MM.1S (cell line): ENCODE measurements around the gene GNG10.

Experiments used
- DNase-seq: peaks from one replicate; pipeline ENCODE4 v3.0.0-alpha.2; 2015
- H2AFZ ChIP-seq: fragments of 300-600 bp; sonication (generic); 2 replicates; pipeline ENCODE4 v1.6.0; 2016; ENCODE audit warnings: antibody characterized with exemption, low read length
- H3F3A ChIP-seq: fragments of 300-600 bp; sonication (generic); 2 replicates; pipeline ENCODE4 v1.6.1; 2016; ENCODE audit warnings: mild to moderate bottlenecking, antibody characterized with exemption, low read length, moderate library complexity, mixed read lengths; ENCODE audit not compliant: insufficient read depth
- H3K27ac ChIP-seq: fragments of 300-600 bp; sonication (generic); 2 replicates; pipeline ENCODE4 v1.5.1; 2016; ENCODE audit warnings: mild to moderate bottlenecking, low read length
- H3K27me3 ChIP-seq: fragments of 300-600 bp; sonication (generic); replicated peaks from 2 replicates; pipeline ENCODE4 v1.6.0; 2016; ENCODE audit warnings: low read length; ENCODE audit not compliant: insufficient read depth
- H3K36me3 ChIP-seq: fragments of 300-600 bp; sonication (generic); replicated peaks from 2 replicates; pipeline ENCODE4 v1.6.1; 2016; ENCODE audit warnings: mild to moderate bottlenecking, low read length, mixed read lengths; ENCODE audit not compliant: insufficient read depth
- H3K4me1 ChIP-seq: fragments of 300-600 bp; sonication (generic); 2 replicates; pipeline ENCODE4 v1.6.1; 2016; ENCODE audit warnings: low read length, mixed read lengths
- H3K4me2 ChIP-seq: fragments of 300-600 bp; sonication (generic); 2 replicates; pipeline ENCODE4 v1.6.0; 2016; ENCODE audit warnings: low read depth, low read length
- H3K4me3 ChIP-seq: fragments of 300-600 bp; sonication (generic); 2 replicates; pipeline ENCODE4 v1.5.1; 2016; ENCODE audit warnings: low read length, mixed read lengths
- H3K79me2 ChIP-seq: fragments of 300-600 bp; sonication (generic); 2 replicates; pipeline ENCODE4 v1.6.1; 2016; ENCODE audit warnings: mixed run types, low read length, mixed read lengths
- H3K9ac ChIP-seq: fragments of 300-600 bp; sonication (generic); 2 replicates; pipeline ENCODE4 v1.6.1; 2016; ENCODE audit warnings: low read length, mixed read lengths
- H3K9me2 ChIP-seq: fragments of 300-600 bp; sonication (generic); replicated peaks from 2 replicates; pipeline ENCODE4 v1.6.1; 2016; ENCODE audit warnings: mild to moderate bottlenecking, low read length, mixed read lengths; ENCODE audit not compliant: insufficient read depth
- H3K9me3 ChIP-seq: fragments of 300-600 bp; sonication (generic); replicated peaks from 2 replicates; pipeline ENCODE4 v1.6.1; 2016; ENCODE audit warnings: mild to moderate bottlenecking, low read length, mixed read lengths; ENCODE audit not compliant: insufficient read depth
- H4K20me1 ChIP-seq: fragments of 300-600 bp; sonication (generic); 2 replicates; pipeline ENCODE4 v1.6.1; 2016; ENCODE audit warnings: mild to moderate bottlenecking, low read length, moderate library complexity, mixed read lengths; ENCODE audit not compliant: insufficient read depth
- CTCF ChIP-seq: fragments of 300-600 bp; sonication (generic); IDR thresholded peaks from 2 replicates; pipeline ENCODE4 v1.5.1; 2016; ENCODE audit warnings: antibody characterized with exemption, low read length, mixed read lengths
- EZH2 ChIP-seq: fragments of 300-600 bp; sonication (generic); optimal IDR thresholded peaks from 2 replicates; pipeline ENCODE3; 2017; ENCODE audit warnings: low read depth, mild to moderate bottlenecking, antibody characterized with exemption, low read length, mixed read lengths
- EZH2phosphoT487 ChIP-seq: fragments of 300-600 bp; sonication (generic); IDR thresholded peaks from 2 replicates; pipeline ENCODE4 v1.6.1; 2018; ENCODE audit warnings: antibody characterized with exemption, low read length

GNG10 gene

GRCh38 chr9:111658943-111659342 is 2.5 kb upstream of the GNG10 start:
- DNase-seq, result no peak
- Histone ChIP-seq H3K4me1 (no peaks in the 10 kb centered on the region), H3K9ac (no peak overlapping the region), H4K20me1 (no peaks in the 10 kb centered on the region), H2AFZ (no peak overlapping the region), H3K4me3 (no peak overlapping the region), H3K27me3 (no peaks in the 10 kb centered on the region), H3F3A (no peaks in the 10 kb centered on the region), H3K9me2 (no peaks in the 10 kb centered on the region), H3K27ac (no peak overlapping the region), H3K9me3 (no peaks in the 10 kb centered on the region), H3K36me3 (no peaks in the 10 kb centered on the region; the same call in 1 of the 2 replicates), H3K4me2 (no peak overlapping the region), H3K79me2 (no peaks in the 10 kb centered on the region)
- no peak for TF ChIP-seq EZH2phosphoT487
- TF ChIP-seq CTCF, result no peak
- no peak for TF ChIP-seq EZH2

- no peaks in the 10 kb centered on the region for H3K27me3 ChIP-seq
- no peak overlapping the region for H3K27ac ChIP-seq
- H3K9ac ChIP-seq, result no peak overlapping the region
- H3K4me2 ChIP-seq, result no peak overlapping the region
- no peaks in the 10 kb centered on the region for H3K9me3 ChIP-seq
- no peaks in the 10 kb centered on the region for H3K9me2 ChIP-seq
- no peaks in the 10 kb centered on the region for H3F3A ChIP-seq
- no peak overlapping the region for H2AFZ ChIP-seq
- no peaks in the 10 kb centered on the region for H4K20me1 ChIP-seq
- DNase-seq, result no peak
- no peaks in the 10 kb centered on the region for H3K79me2 ChIP-seq
- TF ChIP-seq EZH2phosphoT487 (no peak), CTCF (no peak), EZH2 (no peak)
- H3K4me1 ChIP-seq, result no peaks in the 10 kb centered on the region
- H3K36me3 ChIP-seq, result no peaks in the 10 kb centered on the region
- H3K4me3 ChIP-seq, result no peak overlapping the region
Observed at GRCh38 chr9:111659691-111660090, 1.7 kb upstream of the GNG10 start.

- Histone ChIP-seq H3K9me2 (no peaks in the 10 kb centered on the region), H2AFZ (peak overlapping the region; percentile 93), H3K4me3 (peak overlapping the region; percentile 85), H3K27ac (no peak overlapping the region), H3K9me3 (no peaks in the 10 kb centered on the region), H3K9ac (peak overlapping the region; percentile 31; the same call in 1 of the 2 replicates), H3K4me1 (no peaks in the 10 kb centered on the region), H3K79me2 (no peaks in the 10 kb centered on the region), H3K27me3 (no peaks in the 10 kb centered on the region), H4K20me1 (no peaks in the 10 kb centered on the region), H3F3A (no peaks in the 10 kb centered on the region), H3K36me3 (no peaks in the 10 kb centered on the region), H3K4me2 (peak overlapping the region; percentile 98)
- TF ChIP-seq EZH2phosphoT487 (no peak), EZH2 (no peak), CTCF (no peak)
- no peak for DNase-seq
Observed at GRCh38 chr9:111661802-111662521, 557 bp downstream of the GNG10 start.
